ENCODE data around the gene KCNIP3.

The KCNIP3 gene

DNA sequence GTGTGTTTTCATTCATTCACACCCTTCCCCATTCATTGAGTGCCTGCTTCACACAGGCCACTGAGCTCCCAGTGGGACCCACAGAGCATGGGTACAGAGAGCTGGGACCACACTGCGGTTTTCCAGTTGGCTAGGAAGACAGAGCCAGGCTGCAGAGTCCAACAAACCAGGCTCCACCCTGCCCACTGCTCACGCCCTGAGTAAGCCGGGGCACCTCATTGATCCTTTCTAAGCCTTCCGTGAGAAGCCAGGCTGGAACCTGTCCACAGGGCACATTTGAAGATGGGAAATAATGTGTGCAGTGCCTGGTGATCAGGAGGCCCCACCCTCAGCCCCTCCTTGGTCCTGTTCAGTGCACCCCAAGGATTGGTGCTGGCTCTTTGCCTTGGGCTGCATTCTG, 13.5 kb downstream of the KCNIP3 start:
- H3K4me3 Mint-ChIP-seq = no peak overlapping the region
- no peak overlapping the region for H3K27ac Mint-ChIP-seq
- H3K27me3 Mint-ChIP-seq (ENCODE audit: low read depth) = no peaks in the 10 kb centered on the region
- H3K36me3 Mint-ChIP-seq (ENCODE audit: low read depth) = no peaks in the 10 kb centered on the region
- H3K4me1 Mint-ChIP-seq = peaks cover 18% of the 10 kb centered on the region
- H3K9me3 Mint-ChIP-seq = no peaks in the 10 kb centered on the region
- TF ChIP-seq, protein P1, sequence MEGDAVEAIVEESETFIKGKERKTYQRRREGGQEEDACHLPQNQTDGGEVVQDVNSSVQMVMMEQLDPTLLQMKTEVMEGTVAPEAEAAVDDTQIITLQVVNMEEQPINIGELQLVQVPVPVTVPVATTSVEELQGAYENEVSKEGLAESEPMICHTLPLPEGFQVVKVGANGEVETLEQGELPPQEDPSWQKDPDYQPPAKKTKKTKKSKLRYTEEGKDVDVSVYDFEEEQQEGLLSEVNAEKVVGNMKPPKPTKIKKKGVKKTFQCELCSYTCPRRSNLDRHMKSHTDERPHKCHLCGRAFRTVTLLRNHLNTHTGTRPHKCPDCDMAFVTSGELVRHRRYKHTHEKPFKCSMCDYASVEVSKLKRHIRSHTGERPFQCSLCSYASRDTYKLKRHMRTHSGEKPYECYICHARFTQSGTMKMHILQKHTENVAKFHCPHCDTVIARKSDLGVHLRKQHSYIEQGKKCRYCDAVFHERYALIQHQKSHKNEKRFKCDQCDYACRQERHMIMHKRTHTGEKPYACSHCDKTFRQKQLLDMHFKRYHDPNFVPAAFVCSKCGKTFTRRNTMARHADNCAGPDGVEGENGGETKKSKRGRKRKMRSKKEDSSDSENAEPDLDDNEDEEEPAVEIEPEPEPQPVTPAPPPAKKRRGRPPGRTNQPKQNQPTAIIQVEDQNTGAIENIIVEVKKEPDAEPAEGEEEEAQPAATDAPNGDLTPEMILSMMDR (IDR thresholded peaks at IDR 0.05; ENCODE audit: unreplicated experiment in 3 of 3) = no peak

DNA sequence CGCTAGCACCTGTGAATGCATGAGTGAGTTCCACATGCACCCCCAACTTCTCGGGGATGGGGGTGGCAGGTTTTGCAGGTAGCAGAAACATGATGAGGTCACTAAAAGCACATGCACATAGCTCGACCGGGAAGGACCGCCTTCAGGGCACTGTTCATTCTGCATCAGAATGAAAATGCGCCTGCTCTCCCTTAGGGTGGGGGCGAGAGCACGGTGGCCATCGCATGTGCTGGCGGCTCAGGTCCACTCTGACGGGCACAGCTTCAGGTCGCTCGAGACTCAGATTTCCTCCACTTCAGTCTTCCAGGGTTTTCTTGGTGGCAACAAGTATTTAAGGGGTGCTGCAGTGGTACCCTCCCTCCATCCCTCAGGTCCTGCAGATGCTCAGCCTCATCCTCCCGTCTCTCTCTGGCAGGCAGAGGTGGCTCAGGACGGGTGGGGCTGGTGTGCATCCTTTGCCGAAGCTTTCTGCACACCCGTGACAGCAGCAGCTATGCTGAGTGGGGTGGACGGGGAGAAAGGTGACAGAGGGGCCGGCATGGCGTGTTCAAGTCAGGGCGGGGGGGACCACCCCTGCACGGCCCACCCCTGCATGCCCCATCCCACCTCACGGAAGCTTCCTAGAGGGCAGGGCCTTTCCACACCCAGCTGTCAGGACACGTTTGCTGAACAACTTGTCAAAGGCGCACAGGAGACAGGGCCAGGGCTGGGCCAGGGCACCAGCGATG, 14.8 kb downstream of the KCNIP3 start:
- no peaks in the 10 kb centered on the region for H3K36me3 Mint-ChIP-seq (ENCODE audit: low read depth)
- H3K4me3 Mint-ChIP-seq = no peak overlapping the region
- H3K27me3 Mint-ChIP-seq (ENCODE audit: low read depth) = no peaks in the 10 kb centered on the region
- H3K9me3 Mint-ChIP-seq = no peaks in the 10 kb centered on the region
- H3K27ac Mint-ChIP-seq = no peak overlapping the region
- TF ChIP-seq, protein P1 (IDR thresholded peaks at IDR 0.05; ENCODE audit: unreplicated experiment in 3 of 3) = no peak
- H3K4me1 Mint-ChIP-seq = peaks cover 21% of the 10 kb centered on the region

DNA sequence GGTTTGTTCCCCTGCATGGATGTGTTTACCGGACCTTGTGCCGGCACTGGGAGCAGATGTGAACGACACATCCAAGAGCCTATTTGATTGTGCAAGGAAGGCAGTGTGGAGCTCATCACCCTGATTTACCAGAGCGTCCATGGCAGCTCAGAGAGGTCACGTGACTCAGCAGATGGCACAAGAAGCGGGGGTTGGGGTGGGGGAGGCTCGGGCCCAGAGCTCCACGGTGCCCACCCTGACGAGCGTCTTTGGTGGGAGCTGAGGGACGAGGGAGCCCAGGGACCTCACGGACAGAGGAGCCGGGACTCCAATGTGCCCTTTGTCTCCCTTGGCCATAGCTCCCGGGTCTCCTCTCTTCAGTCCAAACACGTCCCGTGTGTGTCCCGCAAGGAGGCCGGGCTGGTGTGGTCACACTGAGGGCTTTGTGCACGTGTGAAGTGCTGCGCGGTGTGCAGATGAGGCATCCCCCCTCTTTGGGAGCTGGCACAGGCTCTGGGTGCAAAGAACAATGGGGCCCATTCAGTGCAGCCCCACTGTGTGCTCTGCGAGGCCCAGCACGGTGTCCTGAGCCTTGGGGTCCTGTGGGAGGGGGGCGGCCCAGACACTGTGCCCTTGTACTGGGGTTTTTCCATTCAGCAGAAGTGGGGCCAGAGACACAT, 15.5 kb downstream of the KCNIP3 start:
- TF ChIP-seq, protein P1 (IDR thresholded peaks at IDR 0.05; ENCODE audit: unreplicated experiment in 3 of 3) = no peak
- Mint-ChIP-seq H3K4me3 (no peak overlapping the region), H3K27me3 (ENCODE audit: low read depth) (no peaks in the 10 kb centered on the region), H3K4me1 (peaks cover 21% of the 10 kb centered on the region), H3K27ac (no peak overlapping the region), H3K36me3 (ENCODE audit: low read depth) (no peaks in the 10 kb centered on the region), H3K9me3 (no peaks in the 10 kb centered on the region)

DNA sequence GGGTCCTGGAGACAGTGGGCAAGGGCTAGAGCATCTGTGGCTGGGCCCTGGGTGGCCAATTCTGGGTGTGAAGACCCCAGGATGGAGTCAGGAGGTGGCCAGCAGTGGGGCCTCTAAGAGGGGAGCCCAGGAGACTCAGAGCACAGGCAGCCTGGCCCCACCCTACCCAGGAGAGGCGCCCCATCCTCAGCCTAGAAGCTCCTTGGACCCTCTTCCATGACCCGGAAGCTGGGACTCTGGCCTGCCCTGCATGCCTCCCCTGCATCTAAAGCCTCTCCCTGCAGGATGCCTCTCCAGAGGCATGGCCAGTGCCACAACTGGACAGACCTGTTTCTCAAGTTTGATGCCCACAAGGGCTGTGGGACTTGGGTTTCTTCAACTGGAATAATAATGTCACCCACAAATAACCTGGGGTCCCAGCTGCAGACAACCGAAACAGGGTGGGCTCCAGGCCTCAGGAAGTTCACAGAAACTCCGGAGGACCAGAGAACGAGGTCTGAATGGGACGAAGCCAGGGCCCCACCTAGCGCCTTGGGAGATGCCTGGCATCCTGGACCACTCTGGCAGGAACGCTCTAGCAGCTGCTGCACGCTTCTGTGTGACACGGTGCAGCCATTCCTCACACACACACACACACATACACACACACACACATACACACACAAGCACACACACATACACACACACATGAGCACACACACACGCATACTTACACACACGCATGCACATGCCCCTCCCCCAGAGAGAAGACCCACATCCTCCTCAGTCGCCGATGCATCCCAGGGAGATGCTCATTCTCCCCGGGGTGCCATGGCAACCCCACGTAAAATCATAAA, 16.4 kb downstream of the KCNIP3 start:
- peaks cover 4% of the 10 kb centered on the region for H3K27me3 Mint-ChIP-seq (ENCODE audit: low read depth)
- no peak overlapping the region for H3K4me3 Mint-ChIP-seq
- no peaks in the 10 kb centered on the region for H3K36me3 Mint-ChIP-seq (ENCODE audit: low read depth)
- TF ChIP-seq, protein P1 (IDR thresholded peaks at IDR 0.05; ENCODE audit: unreplicated experiment in 3 of 3) = no peak
- H3K4me1 Mint-ChIP-seq = peaks cover 21% of the 10 kb centered on the region
- H3K9me3 Mint-ChIP-seq = no peaks in the 10 kb centered on the region
- no peak overlapping the region for H3K27ac Mint-ChIP-seq

DNA sequence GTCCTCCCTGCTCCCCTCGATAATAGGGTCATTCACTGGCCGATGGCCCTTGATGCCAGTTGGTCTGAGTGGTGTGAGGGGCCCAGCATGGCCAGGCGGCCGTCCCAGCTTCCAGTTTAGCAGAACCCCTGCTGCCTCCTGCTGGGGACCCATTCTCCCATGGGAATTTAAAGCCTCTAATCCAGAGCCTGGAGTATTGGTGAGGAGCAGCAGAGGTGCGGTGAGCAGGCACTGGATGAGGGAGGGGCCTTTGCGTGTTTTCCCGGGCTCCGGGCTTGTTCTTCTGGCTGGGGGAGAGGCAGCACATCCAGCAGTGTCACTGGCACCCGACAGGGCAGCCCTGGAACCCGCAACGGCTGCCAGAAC, 17.4 kb downstream of the KCNIP3 start:
- peaks cover 6% of the 10 kb centered on the region for H3K27me3 Mint-ChIP-seq (ENCODE audit: low read depth)
- TF ChIP-seq, protein P1 (IDR thresholded peaks at IDR 0.05; ENCODE audit: unreplicated experiment in 3 of 3) = no peak
- no peak overlapping the region for H3K4me3 Mint-ChIP-seq
- H3K36me3 Mint-ChIP-seq (ENCODE audit: low read depth) = no peaks in the 10 kb centered on the region
- no peak overlapping the region for H3K27ac Mint-ChIP-seq
- H3K4me1 Mint-ChIP-seq = peaks cover 21% of the 10 kb centered on the region
- H3K9me3 Mint-ChIP-seq = no peaks in the 10 kb centered on the region

Data from nephron (organoid).